ENCODE data around the gene ZBP1.

Gene ZBP1

GRCh38 chr20:57562541-57563465 is 57.4 kb downstream of the ZBP1 start:
- H3K36me3 ChIP-seq (ENCODE audit: control insufficient read depth in 1 of 2, insufficient read depth in 2 of 2, low read length in 2 of 2), result no peaks in the 10 kb centered on the region
- no peak overlapping the region for H3K18ac ChIP-seq (ENCODE audit: low read length)
- no peak overlapping the region for H3K14ac ChIP-seq (ENCODE audit: low read length)
- no peaks in the 10 kb centered on the region for H3K79me1 ChIP-seq (ENCODE audit: low read length)
- H3K4me3 ChIP-seq (ENCODE audit: low read depth, low read length), result no peak overlapping the region
- H3K4ac ChIP-seq (ENCODE audit: low read depth, low read length), result no peak overlapping the region
- no peak overlapping the region for H3K4me2 ChIP-seq (ENCODE audit: low read length)
- no peak overlapping the region for H3K23ac ChIP-seq (ENCODE audit: low read length)
- H2AK5ac ChIP-seq (ENCODE audit: low read length), result no peak overlapping the region
- H4K12ac ChIP-seq (ENCODE audit: low read depth, low read length), result no peak overlapping the region
- H3K27ac ChIP-seq (ENCODE audit: low read depth, low read length), result no peak overlapping the region
- DNase-seq, result no peak
- no peak overlapping the region for H3K9ac ChIP-seq (ENCODE audit: low read length)
- H3K9me3 ChIP-seq (ENCODE audit: insufficient read depth, low read depth, low read length), result peaks cover 2% of the 10 kb centered on the region
- H4K91ac ChIP-seq (ENCODE audit: low read depth, low read length), result no peak overlapping the region
- H2AFZ ChIP-seq (ENCODE audit: insufficient read depth, low read length, poor library complexity), result no peak overlapping the region
- no peak overlapping the region for H2BK12ac ChIP-seq (ENCODE audit: low read length)
- H2BK120ac ChIP-seq (ENCODE audit: insufficient read depth, low read length, poor library complexity), result no peak overlapping the region
- H2BK5ac ChIP-seq (ENCODE audit: low read depth, low read length, poor library complexity), result no peak overlapping the region
- H3K27me3 ChIP-seq (ENCODE audit: insufficient read depth, low read length), result no peaks in the 10 kb centered on the region
- no peak overlapping the region for H4K8ac ChIP-seq (ENCODE audit: low read depth, low read length)
- no CpG with 5 or more reads among the region's 35 CpGs for WGBS (ENCODE audit: extremely low coverage, insufficient coverage, insufficient read length)
- no peaks in the 10 kb centered on the region for H3K4me1 ChIP-seq (ENCODE audit: control insufficient read depth in 1 of 2, insufficient read depth in 2 of 2, low read length in 2 of 2)
- no peaks in the 10 kb centered on the region for H3K79me2 ChIP-seq (ENCODE audit: control insufficient read depth, insufficient read depth, low read length, poor library complexity)

GRCh38 chr20:57561356-57562279 is 58.6 kb downstream of the ZBP1 start:
- Histone ChIP-seq H4K91ac (ENCODE audit: low read depth, low read length) (no peak overlapping the region), H3K4me3 (ENCODE audit: low read depth, low read length) (no peak overlapping the region)
- no CpG with 5 or more reads among the region's 24 CpGs for WGBS (ENCODE audit: extremely low coverage, insufficient coverage, insufficient read length)

GRCh38 chr20:57560554-57561355 is 59.5 kb downstream of the ZBP1 start, which contains the start of gene PCK1:
Gene PCK1, plus strand, starts transcription at chr20:57561110. Its CDS starts 302 bp downstream, at chr20:57561412.
- Histone ChIP-seq H2BK5ac (ENCODE audit: low read depth, low read length, poor library complexity) (no peak within 1 kb of the TSS), H3K4me1 (ENCODE audit: control insufficient read depth in 1 of 2, insufficient read depth in 2 of 2, low read length in 2 of 2) (no peaks in the 10 kb centered on the region), H4K8ac (ENCODE audit: low read depth, low read length) (no peak within 1 kb of the TSS), H3K14ac (ENCODE audit: low read length) (no peak within 1 kb of the TSS), H2BK12ac (ENCODE audit: low read length) (no peak within 1 kb of the TSS), H4K91ac (ENCODE audit: low read depth, low read length) (no peak within 1 kb of the TSS), H2AFZ (ENCODE audit: insufficient read depth, low read length, poor library complexity) (no peak within 1 kb of the TSS), H3K36me3 (ENCODE audit: control insufficient read depth in 1 of 2, insufficient read depth in 2 of 2, low read length in 2 of 2) (no peaks in the 10 kb centered on the region), H3K18ac (ENCODE audit: low read length) (no peak within 1 kb of the TSS), H2AK5ac (ENCODE audit: low read length) (no peak within 1 kb of the TSS), H3K79me2 (ENCODE audit: control insufficient read depth, insufficient read depth, low read length, poor library complexity) (no peaks in the 10 kb centered on the region), H3K23ac (ENCODE audit: low read length) (no peak within 1 kb of the TSS), H3K4ac (ENCODE audit: low read depth, low read length) (no peak within 1 kb of the TSS), H3K27me3 (ENCODE audit: insufficient read depth, low read length) (no peaks in the 10 kb centered on the region), H3K9me3 (ENCODE audit: insufficient read depth, low read depth, low read length) (peaks cover 6% of the 10 kb centered on the region), H3K27ac (ENCODE audit: low read depth, low read length) (no peak within 1 kb of the TSS), H4K12ac (ENCODE audit: low read depth, low read length) (no peak within 1 kb of the TSS), H3K9ac (ENCODE audit: low read length) (no peak within 1 kb of the TSS), H3K4me3 (ENCODE audit: low read depth, low read length) (no peak within 1 kb of the TSS), H2BK120ac (ENCODE audit: insufficient read depth, low read length, poor library complexity) (no peak within 1 kb of the TSS), H3K4me2 (ENCODE audit: low read length) (no peak within 1 kb of the TSS), H3K79me1 (ENCODE audit: low read length) (no peaks in the 10 kb centered on the region)
- no CpG with 5 or more reads among the region's 14 CpGs for WGBS (ENCODE audit: extremely low coverage, insufficient coverage, insufficient read length)
- DNase-seq, result no peak

More at GRCh38 chr20:57561356-57562279, 58.6 kb downstream of the ZBP1 start:
- Histone ChIP-seq H3K36me3 (ENCODE audit: control insufficient read depth in 1 of 2, insufficient read depth in 2 of 2, low read length in 2 of 2) (no peaks in the 10 kb centered on the region), H2AK5ac (ENCODE audit: low read length) (no peak overlapping the region), H3K9me3 (ENCODE audit: insufficient read depth, low read depth, low read length) (peaks cover 6% of the 10 kb centered on the region), H3K4me2 (ENCODE audit: low read length) (no peak overlapping the region), H3K23ac (ENCODE audit: low read length) (no peak overlapping the region), H2BK12ac (ENCODE audit: low read length) (no peak overlapping the region), H3K79me1 (ENCODE audit: low read length) (no peaks in the 10 kb centered on the region), H2BK120ac (ENCODE audit: insufficient read depth, low read length, poor library complexity) (no peak overlapping the region), H3K9ac (ENCODE audit: low read length) (no peak overlapping the region), H3K27ac (ENCODE audit: low read depth, low read length) (no peak overlapping the region), H2AFZ (ENCODE audit: insufficient read depth, low read length, poor library complexity) (no peak overlapping the region), H2BK5ac (ENCODE audit: low read depth, low read length, poor library complexity) (no peak overlapping the region), H4K8ac (ENCODE audit: low read depth, low read length) (no peak overlapping the region), H3K79me2 (ENCODE audit: control insufficient read depth, insufficient read depth, low read length, poor library complexity) (no peaks in the 10 kb centered on the region), H3K27me3 (ENCODE audit: insufficient read depth, low read length) (no peaks in the 10 kb centered on the region), H3K4ac (ENCODE audit: low read depth, low read length) (no peak overlapping the region), H3K18ac (ENCODE audit: low read length) (no peak overlapping the region), H4K12ac (ENCODE audit: low read depth, low read length) (no peak overlapping the region), H3K14ac (ENCODE audit: low read length) (no peak overlapping the region), H3K4me1 (ENCODE audit: control insufficient read depth in 1 of 2, insufficient read depth in 2 of 2, low read length in 2 of 2) (no peaks in the 10 kb centered on the region)
- no peak for DNase-seq

Measured in trophoblast cell (in vitro differentiated cells and primary cell).